ENCODE data around the gene EXOC6B. TPM values are rescaled to one million over a fixed set of nuclear protein-coding genes. Genes with fewer than 3 reads are reported as not detected.

Gene EXOC6B
- total and polyA plus RNA-seq, 2 of the 8 experiments (the other 6 are each of a cell fraction or from before 2014, with no cell fraction given): 13.5 to 33.0 TPM

- Histone ChIP-seq H3K9ac (replicated peaks in 1 of 4; ENCODE audit: extremely low read depth in 1 of 4, low read depth in 3 of 4, low read length in 3 of 4) (no peak overlapping the region), H3K14ac (ENCODE audit: insufficient read length) (no peak overlapping the region), H4K91ac (replicated peaks; ENCODE audit: insufficient read length, low read length) (no peak overlapping the region), H3K56ac (replicated peaks; ENCODE audit: insufficient read length, low read depth, low read length) (no peak overlapping the region), H3K18ac (ENCODE audit: extremely low read depth, low read length) (peak overlapping the region; percentile 48; the same call in 1 of the 2 replicates), H3K79me1 (ENCODE audit: low read depth, low read length) (no peaks in the 10 kb centered on the region), H3K36me3 (ENCODE audit: control insufficient read depth in 2 of 4, insufficient read depth in 4 of 4, low read length in 3 of 4) (no peaks in the 10 kb centered on the region), H4K8ac (ENCODE audit: extremely low read depth, insufficient read depth, low read length) (peak overlapping the region; percentile 53), H2BK12ac (ENCODE audit: low read depth, low read length) (peak overlapping the region; percentile 75; the same call in 1 of the 2 replicates), H3K4me3 (ENCODE audit: extremely low read depth in 1 of 4, insufficient read depth in 2 of 4, low read depth in 3 of 4, low read length in 4 of 4) (peak overlapping the region; percentile 0 to 68 (median 12); a peak in 5 of 8 replicates), H2BK120ac (replicated peaks; ENCODE audit: low read depth, low read length) (no peak overlapping the region), H3K79me2 (ENCODE audit: control insufficient read depth in 1 of 2, insufficient read depth in 2 of 2, low read length in 2 of 2) (no peaks in the 10 kb centered on the region), H3K27ac (ENCODE audit: low read depth, low read length) (no peak overlapping the region), H3K23ac (ENCODE audit: insufficient read length) (no peak overlapping the region), H2BK5ac (ENCODE audit: low read depth, low read length) (no peak overlapping the region; the same call in 1 of the 2 replicates), H2BK20ac (ENCODE audit: low read length) (peak overlapping the region; percentile 48; the same call in 1 of the 2 replicates), H4K5ac (ENCODE audit: insufficient read length, low read depth, low read length) (no peak overlapping the region), H3K4me2 (ENCODE audit: insufficient read depth in 1 of 2, low read depth in 2 of 2, low read length in 2 of 2) (peak overlapping the region; percentile 62 to 95), H3K4ac (replicated peaks; ENCODE audit: insufficient read length, low read depth, low read length) (no peak overlapping the region), H2BK15ac (ENCODE audit: low read length) (peak overlapping the region; percentile 46; the same call in 1 of the 2 replicates), H2AK5ac (ENCODE audit: low read depth, low read length) (no peak overlapping the region), H3K27me3 (replicated peaks in 1 of 4; ENCODE audit: control insufficient read depth in 3 of 4, extremely low read depth in 1 of 4, insufficient read depth in 3 of 4, low read length in 3 of 4) (peaks cover 50 to 87% (median 77%) of the 10 kb centered on the region in 4 experiments), H3K4me1 (replicated peaks in 1 of 4; ENCODE audit: control insufficient read depth in 3 of 4, insufficient read depth in 4 of 4, low read length in 3 of 4) (peaks cover 7 to 40% (median 23%) of the 10 kb centered on the region in 4 experiments), H3K23me2 (ENCODE audit: low read depth, low read length) (peaks cover 21% of the 10 kb centered on the region; the same call in 1 of the 2 replicates), H3K9me3 (ENCODE audit: insufficient read depth in 2 of 2, low read depth in 1 of 2, low read length in 1 of 2) (no peaks in the 10 kb centered on the region; a peak in 1 of 4 replicates), H4K20me1 (replicated peaks in 1 of 2; ENCODE audit: control insufficient read depth in 1 of 2, insufficient read depth in 2 of 2, low read length in 2 of 2) (peaks cover 4 to 7% of the 10 kb centered on the region in 2 experiments), H2AFZ (ENCODE audit: low read length) (no peak overlapping the region; the same call in 1 of the 2 replicates)
- WGBS, 2 experiments (ENCODE audit: extremely low coverage in 1 of 2, insufficient coverage in 1 of 2, insufficient read length in 1 of 2, insufficient replicate concordance in 2 of 2, low coverage in 1 of 2, low lambda C conversion rate in 2 of 2, missing lambda C conversion rate in 1 of 2): 2% methylated on average over 56 of the region's 65 CpGs; no CpG with 5 or more reads in 1 of the 2 experiments
- ChIA-PET CTCF (ENCODE audit: partially characterized antibody) (no interaction called here), POLR2A (ENCODE audit: partially characterized antibody) (no interaction called here)
- DNase-seq (ENCODE audit: low read depth in 1 of 2, low spot score in 2 of 2): peak in 1 of 2 experiments; percentile 76
- FAIRE-seq: no peak
- TF ChIP-seq BCL11A (IDR thresholded peaks at IDR 0.05; ENCODE audit: low read depth in 2 of 2, low read length in 2 of 2): no peak
- no peak for TF ChIP-seq SIX5 (IDR thresholded peaks at IDR 0.05; ENCODE audit: low read depth, low read length)
- TF ChIP-seq KDM4A (IDR thresholded peaks at IDR 0.05; ENCODE audit: low read depth, low read length, severe bottlenecking): peak; percentile 16
These were observed 682.2 kb downstream of the EXOC6B start for GRCh38 chr2:72143441-72144273.
